K562 (cell line): ENCODE data around the gene CNIH4. TPM values are rescaled to one million over a fixed set of nuclear protein-coding genes. Genes with fewer than 3 reads are reported as not detected.

Experiments used
- ATAC-seq: fragments of 200-7000 bp; cut with Tn5 transposase; 3 replicates; pipeline ENCODE4 v1.9.1; 2020; ENCODE audit warnings: moderate library complexity
- BruUV-seq: library from RNA; stranded (reverse); fragments of 400-500 nt; replicated peaks from 2 replicates; lab custom pipeline; 2021; lab: Mats Ljungman, UMichigan
- CTCF ChIA-PET: fragments of 300-600 bp; formaldehyde crosslinking; extraction: SDS; loops from one replicate; lab custom pipeline; 2021; ENCODE audit warnings: low intra/inter-chr PET ratio; lab: Yijun Ruan, JAX
- POLR2A ChIA-PET: fragments of 300-600, 350-650 bp; sonication (Branson Sonifier 250); formaldehyde crosslinking; extraction: SDS; loops from one replicate; lab custom pipeline; 2021; ENCODE audit warnings: antibody characterized with exemption, inconsistent platforms; lab: Yijun Ruan, JAX
- DNase-seq, 4 experiments: peaks; one replicate each; pipeline versions ENCODE4 v3.0.0 to v3.0.0-alpha.2; 2011 to 2018; ENCODE audit warnings: low spot score in 3 of 4, mixed read lengths in 3 of 4; ENCODE audit errors: extremely low read depth in 1 of 4
- FAIRE-seq: peaks from 2 replicates; lab custom pipeline; 2011; peaks lifted over from hg19 to GRCh38; lab: Jason Lieb, UNC
- H2AFZ ChIP-seq: 2 replicates; pipeline ENCODE4 v1.6.0; 2011; ENCODE audit warnings: low read depth, low read length, control low read depth, inconsistent platforms
- H3K27ac ChIP-seq: fragments of 200-600 bp; 3 replicates; pipeline ENCODE4 v1.8.0; 2011; ENCODE audit warnings: low read depth, mild to moderate bottlenecking, control low read depth, inconsistent platforms, low read length, moderate library complexity, mixed read lengths; ENCODE audit errors: extremely low read depth
- H3K27me3 ChIP-seq, 2 experiments: fragments of 300-600 bp in 1 of 2; 2 replicates in 1 of 2; 3 replicates in 1 of 2; pipeline versions ENCODE4 v1.6.0 to v1.8.0; 2011; ENCODE audit warnings: inconsistent platforms in 2 of 2, low read length in 2 of 2, mild to moderate bottlenecking in 1 of 2, mixed read lengths in 1 of 2, moderate library complexity in 1 of 2; ENCODE audit not compliant: control insufficient read depth in 2 of 2, insufficient read depth in 2 of 2
- H3K36me3 ChIP-seq: fragments of 300-600 bp; 3 replicates; pipeline ENCODE4 v1.8.0; 2011; ENCODE audit warnings: mild to moderate bottlenecking, low read length, inconsistent platforms; ENCODE audit not compliant: control insufficient read depth, insufficient read depth
- H3K4me1 ChIP-seq, 2 experiments: fragments of 200-600 bp in 1 of 2; replicated peaks in 1 of 2; 2 replicates in 1 of 2; 3 replicates in 1 of 2; pipeline versions ENCODE4 v1.5.1 to v1.8.0; 2011; ENCODE audit warnings: inconsistent platforms in 2 of 2, low read length in 2 of 2, mild to moderate bottlenecking in 1 of 2, mixed read lengths in 1 of 2, moderate library complexity in 1 of 2; ENCODE audit not compliant: control insufficient read depth in 2 of 2, insufficient read depth in 2 of 2
- H3K4me2 ChIP-seq: 2 replicates; pipeline ENCODE4 v1.6.1; 2011; ENCODE audit warnings: low read length, control low read depth, inconsistent platforms, mixed read lengths; ENCODE audit not compliant: insufficient read depth
- H3K4me3 ChIP-seq: fragments of 200-600 bp; sonication (generic), shearing (Covaris generic); 2 replicates; pipeline ENCODE4 v1.5.1; 2016; ENCODE audit warnings: control low read depth, inconsistent platforms
- H3K79me2 ChIP-seq: fragments of 200-600 bp; 3 replicates; pipeline ENCODE4 v1.8.0; 2011; ENCODE audit warnings: low read length, inconsistent platforms; ENCODE audit not compliant: control insufficient read depth, insufficient read depth
- H3K9ac ChIP-seq, 2 experiments: 2 replicates each; pipeline versions ENCODE4 v1.6.0 to v1.6.1; 2011; ENCODE audit warnings: low read depth in 2 of 2, low read length in 2 of 2, control low read depth in 1 of 2, inconsistent platforms in 1 of 2, mild to moderate bottlenecking in 1 of 2, mixed read lengths in 1 of 2; ENCODE audit not compliant: insufficient read depth in 1 of 2
- H3K9me1 ChIP-seq: one replicate; pipeline ENCODE4 v1.6.0; 2011; ENCODE audit warnings: inconsistent platforms, mild to moderate bottlenecking, low read length, moderate library complexity; ENCODE audit not compliant: control insufficient read depth, insufficient read depth
- H3K9me3 ChIP-seq: replicated peaks from 2 replicates; pipeline ENCODE4 v1.5.1; 2011; ENCODE audit warnings: low read depth, low read length, inconsistent platforms; ENCODE audit not compliant: control insufficient read depth, insufficient read depth
- H4K20me1 ChIP-seq: replicated peaks from 2 replicates; pipeline ENCODE4 v1.6.1; 2011; ENCODE audit warnings: low read length, inconsistent platforms, mixed read lengths; ENCODE audit not compliant: control insufficient read depth, insufficient read depth
- ARNT ChIP-seq, 2 experiments: fragments of 450-650 bp; IDR thresholded peaks; 2 replicates each; pipeline ENCODE4 v1.6.1; 2016; ENCODE audit warnings: mild to moderate bottlenecking in 1 of 2
- C11orf30 ChIP-seq: fragments of 450-650 bp; IDR thresholded peaks from 2 replicates; pipeline ENCODE4 v1.6.1; 2016; ENCODE audit warnings: low read depth, mild to moderate bottlenecking
- CBFA2T3 ChIP-seq: fragments of 450-650 bp; IDR thresholded peaks from 2 replicates; pipeline ENCODE4 v1.6.1; 2017
- E2F3 ChIP-seq: fragments of 250-450 bp; sonication (Bioruptor Pico); IDR thresholded peaks from 2 replicates; pipeline ENCODE4 v1.4.0; 2020; ENCODE audit warnings: mild to moderate bottlenecking
- ETS2 ChIP-seq: IDR thresholded peaks from 2 replicates; pipeline ENCODE4 v1.6.1; 2016; ENCODE audit warnings: borderline replicate concordance, missing genetic modification characterization, mild to moderate bottlenecking, moderate library complexity, missing compliant biosample characterization; ENCODE audit not compliant: poor library complexity, severe bottlenecking
- FOXK1 ChIP-seq: sonication (generic); formaldehyde crosslinking; IDR thresholded peaks from 2 replicates; pipeline ENCODE4 v1.8.0; 2022; ENCODE audit warnings: missing genetic modification reagents, mild to moderate bottlenecking, borderline replicate concordance
- FOXK2 ChIP-seq, 2 experiments: fragments of 450-650 bp; IDR thresholded peaks in 1 of 2; conservative IDR thresholded peaks in 1 of 2; 2 replicates each; pipeline ENCODE4 v1.6.1; 2016; ENCODE audit warnings: low read depth in 2 of 2, mild to moderate bottlenecking in 1 of 2
- HMG20B ChIP-seq: fragments of 250-450 bp; sonication (Bioruptor Pico); IDR thresholded peaks from 2 replicates; pipeline ENCODE4 v1.5.0; 2021; ENCODE audit warnings: mild to moderate bottlenecking
- LARP7 ChIP-seq: fragments of 450-650 bp; IDR thresholded peaks from 2 replicates; pipeline ENCODE4 v1.6.1; 2016
- MAFF ChIP-seq: IDR thresholded peaks from 2 replicates; pipeline ENCODE4 v1.6.1; 2012; ENCODE audit warnings: low read length, improper control_type of control experiment
- MAFG ChIP-seq: fragments of 450-650 bp; conservative IDR thresholded peaks from 2 replicates; pipeline ENCODE4 v1.6.1; 2016; ENCODE audit warnings: missing genetic modification characterization, missing compliant biosample characterization
- MAFK ChIP-seq: IDR thresholded peaks from 2 replicates; pipeline ENCODE4 v1.6.1; 2011; ENCODE audit warnings: low read length, improper control_type of control experiment
- NCOR1 ChIP-seq: fragments of 450-650 bp; IDR thresholded peaks from 2 replicates; pipeline ENCODE4 v1.6.1; 2016; ENCODE audit warnings: mild to moderate bottlenecking, moderate library complexity
- PML ChIP-seq: IDR thresholded peaks from 2 replicates; pipeline ENCODE4 v1.6.1; 2012; ENCODE audit warnings: low read length, inconsistent platforms
- POLR2H ChIP-seq: IDR thresholded peaks from 2 replicates; pipeline ENCODE4 v1.6.1; 2016; ENCODE audit warnings: missing genetic modification characterization, low read depth, mild to moderate bottlenecking, control low read depth, missing compliant biosample characterization, moderate library complexity
- ZBTB8A ChIP-seq: fragments of 450-650 bp; IDR thresholded peaks from 2 replicates; pipeline ENCODE4 v1.6.1; 2018; ENCODE audit warnings: mild to moderate bottlenecking, moderate library complexity; ENCODE audit not compliant: partially characterized antibody
- ZNF316 ChIP-seq: fragments of 450-650 bp; IDR thresholded peaks from 2 replicates; pipeline ENCODE4 v1.6.1; 2016
- ZNF583 ChIP-seq: fragments of 250-450 bp; sonication (Bioruptor Pico); IDR thresholded peaks from 2 replicates; pipeline ENCODE4 v1.4.0; 2020
- ZNF830 ChIP-seq: fragments of 250-450 bp; sonication (Bioruptor Pico); IDR thresholded peaks from 2 replicates; pipeline ENCODE4 v1.5.0; 2021; ENCODE audit warnings: mild to moderate bottlenecking
- WGBS: fragments of 100-300 bp; shearing (Covaris generic); methylation state at CpG from one replicate; pipeline ENCODE4 v1.1.6; 2016; ENCODE audit warnings: low coverage, mixed read lengths; ENCODE audit not compliant: insufficient coverage; ENCODE audit errors: missing lambda C conversion rate; 5-methylcytosine and 5-hydroxymethylcytosine counted together
- in situ Hi-C: fragments of 300-500 bp; cut with MboI; formaldehyde crosslinking; loops from 4 replicates; pipeline ENCODE4 v1.15.0; 2018; ENCODE audit warnings: inconsistent platforms, mixed read lengths
- intact Hi-C: fragments of 100-400 bp; cut with micrococcal nuclease; formaldehyde crosslinking; loops from 2 replicates; pipeline ENCODE4 v1.14.2; 2022
- polyA plus RNA-seq, 8 experiments: library from polyadenylated mRNA; depleted of rRNA in 4 of 8; stranded (reverse) in 5 of 8; unstranded in 3 of 8; fragments of >200 nt; fragmentation: Nextera tagmentation in 2 of 8; fragmentation: Illumina TruSeq in 1 of 8; extraction: Ambion mirVana in 2 of 8; extraction: Trizol in 1 of 8; gene quantifications; 2 replicates each; pipeline versions ENCODE4 v1.2.1 to v1.2.3, GENCODE V29; 2011 to 2014; ENCODE audit warnings: inconsistent platforms in 1 of 8, missing spikeins in 1 of 8
- total RNA-seq, 7 experiments: library from RNA; depleted of rRNA in 6 of 7; stranded (reverse); fragments of >200 nt in 6 of 7; fragmentation: Illumina TruSeq in 2 of 7; extraction: Trizol in 2 of 7; gene quantifications; 2 replicates each; pipeline versions ENCODE4 v1.2.1 to v1.2.3, GENCODE V29; 2011 to 2021; ENCODE audit warnings: low replicate concordance in 1 of 7

CNIH4 gene
- total and polyA plus RNA-seq, 9 of the 15 experiments (the other 6 are each of a cell fraction or from before 2014, with no cell fraction given), result 41.3 to 266 (median 61.1) TPM

DNA sequence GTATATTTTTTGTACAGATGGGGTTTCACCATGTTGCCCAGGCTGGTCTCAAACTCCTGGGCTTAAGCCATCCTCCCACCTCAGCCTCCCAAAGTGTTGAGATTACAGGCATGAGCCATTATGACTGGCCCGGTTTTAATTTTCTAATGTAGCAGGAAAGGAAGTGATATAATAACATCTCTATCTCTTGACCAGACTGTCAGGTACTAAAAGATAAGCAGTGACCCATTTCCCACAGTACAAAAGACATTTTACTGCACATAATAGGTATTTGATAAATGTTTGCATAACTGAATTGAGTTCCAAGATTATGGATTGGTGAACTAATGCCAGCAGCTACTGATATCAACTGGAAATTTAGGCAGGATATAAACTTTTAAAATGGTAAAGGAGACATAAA, 30.7 kb upstream of the CNIH4 start (continued):
- no peak for TF ChIP-seq ARNT (IDR thresholded peaks at IDR 0.05)
- peak; percentile 28; the same call in 1 of the 2 replicates for TF ChIP-seq NCOR1
- 0 out of 2 replicates have a peak, but pooled peaks have one; percentile 18 for TF ChIP-seq E2F3 (CRISPR knock-in tag)
- TF ChIP-seq ETS2 (tag), result no peak
- peak; percentile 64 for TF ChIP-seq CBFA2T3

DNA sequence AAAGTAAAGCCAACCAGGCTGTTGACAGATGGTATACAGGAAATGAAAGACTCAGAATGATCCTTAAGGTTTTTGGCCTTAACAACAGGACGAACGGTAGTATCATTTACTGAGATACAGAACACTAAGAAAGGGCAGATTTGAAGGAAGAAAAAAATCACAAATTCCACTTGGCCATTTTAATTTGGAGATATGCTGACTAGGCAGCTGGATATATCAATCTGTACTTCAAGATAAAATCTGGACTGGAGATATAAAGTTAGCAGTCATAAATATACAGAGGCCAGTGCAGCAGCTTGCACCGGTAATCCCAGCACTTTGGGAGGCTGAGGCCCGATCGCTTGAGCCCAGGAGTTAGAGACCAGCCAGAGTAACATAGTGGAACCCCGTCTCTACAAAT, 28.0 kb upstream of the CNIH4 start:
- Histone ChIP-seq H3K27ac (peak overlapping the region; percentile 92; the same call in 1 of the 3 replicates), H3K4me2 (peak overlapping the region; percentile 91), H3K27me3 (no peaks in the 10 kb centered on the region), H4K20me1 (no peaks in the 10 kb centered on the region), H3K9me3 (no peaks in the 10 kb centered on the region), H3K4me1 (peaks cover 9 to 14% of the 10 kb centered on the region in 2 experiments), H3K79me2 (peaks cover 56% of the 10 kb centered on the region), H3K9ac (peak overlapping the region; percentile 65 to 89; a peak in 2 of 4 replicates), H3K4me3 (peak overlapping the region; percentile 72), H3K36me3 (peaks cover 29% of the 10 kb centered on the region), H3K9me1 (no peaks in the 10 kb centered on the region), H2AFZ (no peak overlapping the region)
- DNase-seq (no peak), FAIRE-seq (no peak), ATAC-seq (no peak)
- ChIA-PET POLR2A (interaction anchor here (0.8 to 0.9 kb wide), 2 partner anchors 19 to 121 kb away, joined by 3 read pairs; no protein-coding TSS in a partner anchor), CTCF (no interaction called here)
- intact Hi-C loops (no loop called here), in situ Hi-C loops (loop anchor here (25.0 kb wide), 1 partner anchor 216 kb away; the partner anchor contains the start of gene FBXO28)
- BruUV-seq, result no TSS peak
- 39% methylated on average over 6 of the region's 6 CpGs for WGBS
- TF ChIP-seq ZBTB8A, result no peak
- no peak for TF ChIP-seq LARP7
- peak; percentile 60; the same call in 1 of the 2 replicates for TF ChIP-seq MAFK
- TF ChIP-seq ZNF830 (CRISPR knock-in tag), result no peak
- TF ChIP-seq ZNF316, result peak; percentile 88
- TF ChIP-seq FOXK2 (conservative IDR thresholded peaks at IDR 0.05 in 1 of 2, IDR thresholded peaks at IDR 0.05 in 1 of 2; ENCODE audit: low read depth in 2 of 2), result no peak
- TF ChIP-seq FOXK1 (CRISPR knock-in tag), result no peak
- TF ChIP-seq MAFG, result peak; percentile 30; the same call in 1 of the 2 replicates
- no peak for TF ChIP-seq HMG20B
- no peak for TF ChIP-seq ZNF583 (CRISPR knock-in tag)
- no peak for TF ChIP-seq PML
- peak; percentile 36; the same call in 1 of the 2 replicates for TF ChIP-seq MAFF
- TF ChIP-seq POLR2H (tag), result no peak
- TF ChIP-seq C11orf30, result peak; percentile 64; the same call in 1 of the 2 replicates
